KOPT-K1 (cell line): ENCODE results near the gene SPACA9.

Experiments used
- H3K27ac ChIP-seq: fragments of 200-600 bp; sonication (generic); 2 replicates; pipeline ENCODE4 v1.5.1; 2016; ENCODE audit warnings: antibody characterized with exemption, mild to moderate bottlenecking, low read depth, low read length; ENCODE audit not compliant: poor library complexity, severe bottlenecking
- H3K36me3 ChIP-seq: fragments of 200-600 bp; sonication (generic); 2 replicates; pipeline ENCODE4 v1.5.1; 2017; ENCODE audit warnings: antibody characterized with exemption, mild to moderate bottlenecking, low read length, moderate library complexity; ENCODE audit not compliant: insufficient read depth
- H3K9me3 ChIP-seq: fragments of 200-600 bp; sonication (generic); 2 replicates; pipeline ENCODE4 v1.5.1; 2017; ENCODE audit warnings: antibody characterized with exemption, low read length, mild to moderate bottlenecking; ENCODE audit not compliant: insufficient read depth, poor library complexity, severe bottlenecking

SPACA9 gene

GRCh38 chr9:132878695-132879456 is at the start of gene SPACA9:
Gene SPACA9, plus strand, starts transcription at chr9:132878898. Its CDS starts 5,050 bp downstream, at chr9:132883948.
- Histone ChIP-seq H3K9me3 (no peaks in the 10 kb centered on the region), H3K27ac (peak within 1 kb of the TSS; percentile 88), H3K36me3 (0 out of 2 replicates have a peak, but pooled peaks cover 1% of the 10 kb centered on the region)

GRCh38 chr9:132832171-132832881 is 46.4 kb upstream of the SPACA9 start:
- H3K36me3 ChIP-seq: no peaks in the 10 kb centered on the region
- H3K27ac ChIP-seq: peak overlapping the region; percentile 1

GRCh38 chr9:132833550-132834121 is 45.1 kb upstream of the SPACA9 start:
- Histone ChIP-seq H3K36me3 (no peaks in the 10 kb centered on the region), H3K27ac (peak overlapping the region; percentile 1), H3K9me3 (no peaks in the 10 kb centered on the region)

More at GRCh38 chr9:132832171-132832881, 46.4 kb upstream of the SPACA9 start:
- no peaks in the 10 kb centered on the region for H3K9me3 ChIP-seq

GRCh38 chr9:132834343-132834742 is 44.4 kb upstream of the SPACA9 start:
- no peak overlapping the region for H3K27ac ChIP-seq
- no peaks in the 10 kb centered on the region for H3K36me3 ChIP-seq
- H3K9me3 ChIP-seq: no peaks in the 10 kb centered on the region

GRCh38 chr9:132837501-132838286 is 41.0 kb upstream of the SPACA9 start:
- H3K9me3 ChIP-seq: no peaks in the 10 kb centered on the region
- H3K27ac ChIP-seq: no peak overlapping the region
- no peaks in the 10 kb centered on the region for H3K36me3 ChIP-seq

- Histone ChIP-seq H3K36me3 (no peaks in the 10 kb centered on the region), H3K9me3 (no peaks in the 10 kb centered on the region), H3K27ac (no peak overlapping the region)
These were observed 40.4 kb upstream of the SPACA9 start for GRCh38 chr9:132838291-132838690.

- Histone ChIP-seq H3K36me3 (no peaks in the 10 kb centered on the region), H3K27ac (no peak overlapping the region), H3K9me3 (no peaks in the 10 kb centered on the region)
These were observed 37.7 kb upstream of the SPACA9 start for GRCh38 chr9:132840980-132841379.

GRCh38 chr9:132842124-132843044 is 36.3 kb upstream of the SPACA9 start:
- no peaks in the 10 kb centered on the region for H3K9me3 ChIP-seq
- H3K36me3 ChIP-seq: no peaks in the 10 kb centered on the region
- no peak overlapping the region for H3K27ac ChIP-seq

- peak overlapping the region; percentile 93 for H3K27ac ChIP-seq
- H3K9me3 ChIP-seq: no peaks in the 10 kb centered on the region
- H3K36me3 ChIP-seq: no peaks in the 10 kb centered on the region
These were observed 32.4 kb upstream of the SPACA9 start for GRCh38 chr9:132846109-132846917.

- no peaks in the 10 kb centered on the region for H3K9me3 ChIP-seq
- peak overlapping the region; percentile 93 for H3K27ac ChIP-seq
- H3K36me3 ChIP-seq: no peaks in the 10 kb centered on the region
These were observed 31.7 kb upstream of the SPACA9 start for GRCh38 chr9:132846918-132847515.

- H3K27ac ChIP-seq: peak overlapping the region; percentile 93
- no peaks in the 10 kb centered on the region for H3K9me3 ChIP-seq
- no peaks in the 10 kb centered on the region for H3K36me3 ChIP-seq
These were observed 29.5 kb upstream of the SPACA9 start for GRCh38 chr9:132849185-132849706.

- Histone ChIP-seq H3K27ac (peak overlapping the region; percentile 93), H3K36me3 (no peaks in the 10 kb centered on the region), H3K9me3 (no peaks in the 10 kb centered on the region)
These were observed 25.2 kb upstream of the SPACA9 start for GRCh38 chr9:132853482-132853881.

GRCh38 chr9:132854832-132855231 is 23.9 kb upstream of the SPACA9 start:
- H3K36me3 ChIP-seq: no peaks in the 10 kb centered on the region
- peak overlapping the region; percentile 85 for H3K27ac ChIP-seq
- no peaks in the 10 kb centered on the region for H3K9me3 ChIP-seq
